Measurements from ENCODE around the gene CDKL2.
A peak's percentile ranks its signal among the peaks of the same experiment; 100 is the strongest.

Gene CDKL2

DNA sequence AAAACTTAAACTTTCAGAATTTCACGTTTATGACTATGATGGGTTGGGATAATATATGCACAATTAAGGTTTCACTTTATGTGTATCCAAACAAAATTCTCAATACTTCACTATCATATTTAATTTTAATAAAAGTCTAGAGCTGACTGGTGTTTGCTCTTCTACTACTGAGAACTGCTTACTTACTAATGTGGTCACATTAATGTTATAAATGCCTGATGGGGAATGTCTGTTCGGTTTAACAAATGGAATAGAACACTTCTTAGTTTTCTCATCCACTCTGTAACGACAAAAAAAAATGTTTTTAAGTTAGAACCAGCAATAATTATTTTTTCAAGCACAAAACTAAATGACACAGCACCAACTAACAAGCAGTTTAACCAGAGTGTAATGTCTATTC lies 34.3 kb downstream of the CDKL2 start:
- TF ChIP-seq POLR2A (IDR thresholded peaks at IDR 0.05; ENCODE audit: extremely low read depth, insufficient read length) = no peak
- TF ChIP-seq, protein P1, sequence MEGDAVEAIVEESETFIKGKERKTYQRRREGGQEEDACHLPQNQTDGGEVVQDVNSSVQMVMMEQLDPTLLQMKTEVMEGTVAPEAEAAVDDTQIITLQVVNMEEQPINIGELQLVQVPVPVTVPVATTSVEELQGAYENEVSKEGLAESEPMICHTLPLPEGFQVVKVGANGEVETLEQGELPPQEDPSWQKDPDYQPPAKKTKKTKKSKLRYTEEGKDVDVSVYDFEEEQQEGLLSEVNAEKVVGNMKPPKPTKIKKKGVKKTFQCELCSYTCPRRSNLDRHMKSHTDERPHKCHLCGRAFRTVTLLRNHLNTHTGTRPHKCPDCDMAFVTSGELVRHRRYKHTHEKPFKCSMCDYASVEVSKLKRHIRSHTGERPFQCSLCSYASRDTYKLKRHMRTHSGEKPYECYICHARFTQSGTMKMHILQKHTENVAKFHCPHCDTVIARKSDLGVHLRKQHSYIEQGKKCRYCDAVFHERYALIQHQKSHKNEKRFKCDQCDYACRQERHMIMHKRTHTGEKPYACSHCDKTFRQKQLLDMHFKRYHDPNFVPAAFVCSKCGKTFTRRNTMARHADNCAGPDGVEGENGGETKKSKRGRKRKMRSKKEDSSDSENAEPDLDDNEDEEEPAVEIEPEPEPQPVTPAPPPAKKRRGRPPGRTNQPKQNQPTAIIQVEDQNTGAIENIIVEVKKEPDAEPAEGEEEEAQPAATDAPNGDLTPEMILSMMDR (IDR thresholded peaks at IDR 0.05; ENCODE audit: low read depth, low read length) = no peak
- no peak for TF ChIP-seq MYC (IDR thresholded peaks at IDR 0.05; ENCODE audit: low read depth, low read length)
- TF ChIP-seq, protein P2, sequence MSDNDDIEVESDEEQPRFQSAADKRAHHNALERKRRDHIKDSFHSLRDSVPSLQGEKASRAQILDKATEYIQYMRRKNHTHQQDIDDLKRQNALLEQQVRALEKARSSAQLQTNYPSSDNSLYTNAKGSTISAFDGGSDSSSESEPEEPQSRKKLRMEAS (IDR thresholded peaks at IDR 0.05; ENCODE audit: low read depth, low read length) = no peak
- no peak for DNase-seq (ENCODE audit: low read depth)
- H3K4me3 ChIP-seq (ENCODE audit: low read depth, low read length) = no peak overlapping the region

DNA sequence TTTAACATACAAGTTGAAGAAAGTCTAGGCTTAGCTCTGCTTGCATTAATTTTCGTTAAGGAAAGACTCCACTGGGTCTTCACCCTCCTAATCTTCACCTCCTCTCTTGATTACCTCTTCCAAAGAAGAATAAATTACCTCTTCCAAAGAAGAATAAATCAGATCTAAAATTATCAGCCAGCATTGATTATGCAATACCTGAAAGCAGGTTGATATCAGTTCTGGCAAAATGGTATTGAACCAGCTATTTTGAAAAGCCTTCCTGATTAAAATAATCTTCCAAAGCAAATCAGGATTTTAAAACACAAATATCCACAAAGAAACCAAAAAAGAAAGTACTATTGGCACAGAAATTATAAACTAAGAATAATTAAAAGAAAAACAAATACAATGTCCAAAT lies 36.9 kb downstream of the CDKL2 start:
- no peak for DNase-seq (ENCODE audit: low read depth)
- no peak overlapping the region for H3K4me3 ChIP-seq (ENCODE audit: low read depth, low read length)
- TF ChIP-seq, protein P2 (IDR thresholded peaks at IDR 0.05; ENCODE audit: low read depth, low read length) = no peak
- TF ChIP-seq, protein P1 (IDR thresholded peaks at IDR 0.05; ENCODE audit: low read depth, low read length) = no peak
- TF ChIP-seq MYC (IDR thresholded peaks at IDR 0.05; ENCODE audit: low read depth, low read length) (no peak), POLR2A (IDR thresholded peaks at IDR 0.05; ENCODE audit: extremely low read depth, insufficient read length) (no peak)

DNA sequence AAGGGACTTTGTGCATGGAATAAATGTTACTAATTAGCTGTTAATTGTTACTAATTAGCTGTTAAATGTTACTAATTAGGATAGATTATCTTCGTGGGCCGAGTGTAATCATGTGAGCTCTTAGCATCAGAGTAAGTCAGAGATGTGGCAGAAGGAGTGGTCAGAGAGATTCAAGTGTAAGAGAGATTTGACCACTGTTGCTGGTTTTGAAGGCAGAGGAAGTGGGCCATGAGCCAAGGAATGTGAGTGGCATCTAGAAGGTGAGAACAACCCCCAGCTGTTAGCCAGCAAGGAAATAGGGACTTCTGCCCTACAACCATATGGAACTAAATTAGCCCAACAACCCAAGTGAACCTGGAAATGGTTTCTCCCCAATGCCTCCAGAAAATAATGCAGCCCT lies 46.3 kb downstream of the CDKL2 start:
- DNase-seq (ENCODE audit: low read depth) = no peak
- H3K4me3 ChIP-seq (ENCODE audit: low read depth, low read length) = no peak overlapping the region
- TF ChIP-seq, protein P2 (IDR thresholded peaks at IDR 0.05; ENCODE audit: low read depth, low read length) = no peak
- TF ChIP-seq POLR2A (IDR thresholded peaks at IDR 0.05; ENCODE audit: extremely low read depth, insufficient read length) (no peak), MYC (IDR thresholded peaks at IDR 0.05; ENCODE audit: low read depth, low read length) (no peak)
- TF ChIP-seq, protein P1 (IDR thresholded peaks at IDR 0.05; ENCODE audit: low read depth, low read length) = no peak

DNA sequence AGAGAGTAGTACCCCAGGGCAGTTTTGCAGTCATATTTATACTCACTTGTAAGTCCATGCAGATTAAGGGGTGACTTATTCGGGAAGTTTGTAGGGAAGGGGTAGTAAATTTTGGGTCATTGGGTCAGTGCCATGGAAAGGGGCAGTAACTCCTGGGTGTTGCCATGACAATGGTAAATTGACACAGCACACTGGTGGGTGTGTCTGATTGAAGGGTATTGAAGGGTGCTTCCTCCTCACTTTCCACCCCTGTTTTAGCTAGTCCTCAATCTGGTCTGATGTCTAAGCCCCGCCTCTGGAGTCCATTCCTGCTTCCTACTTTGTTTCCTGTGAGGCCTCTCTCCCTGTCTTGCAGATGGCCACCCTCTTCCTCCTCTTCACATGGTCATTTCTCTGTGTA lies 62.6 kb downstream of the CDKL2 start:
- DNase-seq (ENCODE audit: low read depth) = no peak
- no peak overlapping the region for H3K4me3 ChIP-seq (ENCODE audit: low read depth, low read length)
- TF ChIP-seq MYC (IDR thresholded peaks at IDR 0.05; ENCODE audit: low read depth, low read length) (no peak), POLR2A (IDR thresholded peaks at IDR 0.05; ENCODE audit: extremely low read depth, insufficient read length) (no peak)
- TF ChIP-seq, protein P2 (IDR thresholded peaks at IDR 0.05; ENCODE audit: low read depth, low read length) = no peak
- TF ChIP-seq, protein P1 (IDR thresholded peaks at IDR 0.05; ENCODE audit: low read depth, low read length) = no peak

DNA sequence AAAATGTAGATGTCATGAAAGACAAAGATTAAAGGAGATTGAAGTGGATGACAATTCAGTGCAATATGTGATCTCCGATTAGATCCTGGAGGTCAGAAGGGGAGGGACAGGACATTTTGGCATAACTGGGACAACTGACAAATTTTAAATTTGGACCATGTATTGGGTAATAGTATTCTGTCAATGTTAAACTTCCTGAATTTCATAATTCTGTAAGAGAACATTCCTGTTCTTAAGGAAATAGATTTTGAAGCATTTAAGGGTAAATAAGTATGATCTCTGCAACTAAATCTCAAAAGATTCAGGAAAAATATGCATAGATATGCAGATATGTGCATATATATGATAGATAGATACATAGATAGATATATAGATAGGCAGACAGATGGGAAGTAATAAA lies 63.4 kb downstream of the CDKL2 start:
- TF ChIP-seq POLR2A (IDR thresholded peaks at IDR 0.05; ENCODE audit: extremely low read depth, insufficient read length) (no peak), MYC (IDR thresholded peaks at IDR 0.05; ENCODE audit: low read depth, low read length) (no peak)
- TF ChIP-seq, protein P2 (IDR thresholded peaks at IDR 0.05; ENCODE audit: low read depth, low read length) = no peak
- TF ChIP-seq, protein P1 (IDR thresholded peaks at IDR 0.05; ENCODE audit: low read depth, low read length) = no peak
- no peak for DNase-seq (ENCODE audit: low read depth)

DNA sequence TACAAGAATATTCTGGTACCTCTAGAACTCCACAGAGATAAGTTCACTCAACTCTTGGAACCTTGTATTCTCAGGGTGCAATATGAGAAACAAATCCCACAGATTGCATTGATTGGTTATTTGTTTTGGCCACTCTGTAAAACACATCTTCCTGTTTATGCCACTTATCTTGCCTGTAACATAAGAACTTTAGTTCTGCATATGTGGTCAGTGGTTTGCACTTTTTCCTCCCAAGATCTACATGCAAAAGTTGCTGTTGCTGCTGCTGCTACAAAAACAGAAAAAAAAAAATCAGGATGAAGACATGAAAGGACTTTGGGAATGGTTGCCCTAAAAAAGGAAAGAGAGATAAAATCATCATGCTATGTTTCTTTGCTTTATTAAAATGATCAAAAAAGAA lies 64.8 kb downstream of the CDKL2 start:
- H3K4me3 ChIP-seq (ENCODE audit: low read depth, low read length) = no peak overlapping the region
- peak; percentile 45 for DNase-seq (ENCODE audit: low read depth)
- TF ChIP-seq, protein P2 (IDR thresholded peaks at IDR 0.05; ENCODE audit: low read depth, low read length) = no peak
- TF ChIP-seq MYC (IDR thresholded peaks at IDR 0.05; ENCODE audit: low read depth, low read length) = no peak
- TF ChIP-seq, protein P1 (IDR thresholded peaks at IDR 0.05; ENCODE audit: low read depth, low read length) = no peak

More for the DNA sequence above, 63.4 kb downstream of the CDKL2 start:
- H3K4me3 ChIP-seq (ENCODE audit: low read depth, low read length) = no peak overlapping the region

Measured in NB4 (cell line).